ENCODE results near the gene POLE.

DNA sequence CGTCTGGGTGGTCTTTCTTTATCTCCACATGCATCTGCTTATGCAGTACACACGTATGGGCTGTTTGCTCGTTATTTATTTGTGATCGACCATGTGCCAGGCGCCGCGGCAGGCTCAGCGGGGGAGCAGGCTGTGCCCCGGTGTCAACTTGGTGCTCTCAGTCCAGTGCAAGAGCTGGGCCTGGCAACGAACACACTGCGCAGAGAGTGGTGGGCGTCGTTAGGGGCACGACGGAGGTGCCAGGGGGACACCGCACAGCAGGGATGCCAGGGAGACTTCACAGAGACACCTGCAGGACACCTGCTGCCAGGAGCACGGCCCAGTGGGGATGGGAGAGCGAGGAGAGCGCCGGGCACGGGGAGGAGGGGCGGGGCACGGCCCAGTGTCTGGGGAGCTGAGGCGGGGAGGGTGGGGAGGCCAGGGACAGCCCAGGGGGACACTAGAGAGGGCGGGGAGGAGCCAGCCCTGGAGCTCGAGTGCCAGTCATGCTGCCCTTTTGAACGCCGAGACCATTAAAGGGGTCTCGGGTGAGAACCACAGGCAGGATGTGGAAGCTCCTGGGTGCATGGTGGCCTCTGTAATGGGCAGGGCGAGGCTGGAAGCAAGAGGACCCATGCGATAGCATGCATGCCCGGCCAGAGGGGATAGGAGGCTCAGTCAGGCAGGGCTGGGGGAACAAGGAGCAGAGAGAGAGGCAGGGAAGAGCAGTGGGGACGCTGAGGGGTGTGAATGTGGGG, 76.1 kb downstream of the POLE start:
- no peak for TF ChIP-seq POLR2A (IDR thresholded peaks at IDR 0.05)
- TF ChIP-seq, protein P1, sequence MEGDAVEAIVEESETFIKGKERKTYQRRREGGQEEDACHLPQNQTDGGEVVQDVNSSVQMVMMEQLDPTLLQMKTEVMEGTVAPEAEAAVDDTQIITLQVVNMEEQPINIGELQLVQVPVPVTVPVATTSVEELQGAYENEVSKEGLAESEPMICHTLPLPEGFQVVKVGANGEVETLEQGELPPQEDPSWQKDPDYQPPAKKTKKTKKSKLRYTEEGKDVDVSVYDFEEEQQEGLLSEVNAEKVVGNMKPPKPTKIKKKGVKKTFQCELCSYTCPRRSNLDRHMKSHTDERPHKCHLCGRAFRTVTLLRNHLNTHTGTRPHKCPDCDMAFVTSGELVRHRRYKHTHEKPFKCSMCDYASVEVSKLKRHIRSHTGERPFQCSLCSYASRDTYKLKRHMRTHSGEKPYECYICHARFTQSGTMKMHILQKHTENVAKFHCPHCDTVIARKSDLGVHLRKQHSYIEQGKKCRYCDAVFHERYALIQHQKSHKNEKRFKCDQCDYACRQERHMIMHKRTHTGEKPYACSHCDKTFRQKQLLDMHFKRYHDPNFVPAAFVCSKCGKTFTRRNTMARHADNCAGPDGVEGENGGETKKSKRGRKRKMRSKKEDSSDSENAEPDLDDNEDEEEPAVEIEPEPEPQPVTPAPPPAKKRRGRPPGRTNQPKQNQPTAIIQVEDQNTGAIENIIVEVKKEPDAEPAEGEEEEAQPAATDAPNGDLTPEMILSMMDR (IDR thresholded peaks at IDR 0.05): no peak

Data from esophagus squamous epithelium (tissue), 4 donors.